PFSK-1 (cell line): ENCODE measurements around the gene COL7A1.

Experiments
- FOXP2 ChIP-seq: optimal IDR thresholded peaks from 2 replicates; pipeline ENCODE3; 2011; ENCODE audit warnings: borderline replicate concordance, control low read depth, inconsistent platforms; ENCODE audit not compliant: insufficient read depth; ENCODE audit errors: extremely low read length, extremely low read depth
- POLR2AphosphoS5 ChIP-seq: IDR thresholded peaks from 2 replicates; pipeline ENCODE4 v1.6.1; 2012; ENCODE audit warnings: low read depth, mild to moderate bottlenecking, control low read depth, low read length, moderate library complexity
- REST ChIP-seq, 2 experiments: IDR thresholded peaks; 2 replicates each; pipeline versions ENCODE4 v1.6.1 to v1.8.0; 2011 to 2012; ENCODE audit warnings: low read depth in 2 of 2, low read length in 2 of 2, control low read depth in 1 of 2, inconsistent platforms in 1 of 2, mild to moderate bottlenecking in 1 of 2, moderate library complexity in 1 of 2; ENCODE audit not compliant: insufficient read depth in 1 of 2
- SIN3A ChIP-seq: IDR thresholded peaks from 2 replicates; pipeline ENCODE4 v1.6.1; 2012; ENCODE audit warnings: mild to moderate bottlenecking, low read length, moderate library complexity, borderline replicate concordance; ENCODE audit not compliant: insufficient read depth
- TAF1 ChIP-seq: IDR thresholded peaks from 2 replicates; pipeline ENCODE4 v1.6.1; 2012; ENCODE audit warnings: low read length, control low read depth, borderline replicate concordance; ENCODE audit not compliant: insufficient read depth

COL7A1 gene

GRCh38 chr3:48538451-48538850 is 56.7 kb downstream of the COL7A1 start:
- TF ChIP-seq TAF1 (no peak), SIN3A (no peak), FOXP2 (no peak), REST (IDR thresholded peaks at IDR 0.05; ENCODE audit: insufficient read depth in 1 of 2, low read depth in 2 of 2, low read length in 2 of 2) (no peak), POLR2AphosphoS5 (no peak)

- TF ChIP-seq POLR2AphosphoS5 (no peak), REST (IDR thresholded peaks at IDR 0.05; ENCODE audit: insufficient read depth in 1 of 2, low read depth in 2 of 2, low read length in 2 of 2) (no peak), SIN3A (no peak), FOXP2 (no peak), TAF1 (no peak)
These were observed 58.3 kb downstream of the COL7A1 start for GRCh38 chr3:48536785-48537184.

- TF ChIP-seq POLR2AphosphoS5 (no peak), FOXP2 (no peak), REST (IDR thresholded peaks at IDR 0.05; ENCODE audit: insufficient read depth in 1 of 2, low read depth in 2 of 2, low read length in 2 of 2) (no peak), TAF1 (no peak), SIN3A (no peak)
These were observed 59.0 kb downstream of the COL7A1 start for GRCh38 chr3:48536116-48536515.

- no peak for TF ChIP-seq FOXP2
- TF ChIP-seq REST (IDR thresholded peaks at IDR 0.05; ENCODE audit: insufficient read depth in 1 of 2, low read depth in 2 of 2, low read length in 2 of 2) = no peak
- TF ChIP-seq TAF1 = no peak
- no peak for TF ChIP-seq POLR2AphosphoS5
- no peak for TF ChIP-seq SIN3A
These were observed 59.6 kb downstream of the COL7A1 start for GRCh38 chr3:48535578-48535977.

GRCh38 chr3:48532977-48533337 is 62.2 kb downstream of the COL7A1 start:
- no peak for TF ChIP-seq SIN3A
- TF ChIP-seq POLR2AphosphoS5 = no peak
- no peak for TF ChIP-seq REST (IDR thresholded peaks at IDR 0.05; ENCODE audit: insufficient read depth in 1 of 2, low read depth in 2 of 2, low read length in 2 of 2)
- no peak for TF ChIP-seq FOXP2
- no peak for TF ChIP-seq TAF1
